M059J (cell line): ENCODE data around the gene DUXB. TPM values are rescaled to one million over a fixed set of nuclear protein-coding genes. Genes with fewer than 3 reads are reported as not detected.
A peak's percentile ranks its signal among the peaks of the same experiment; 100 is the strongest.

Experiments used
- DNase-seq: peaks from one replicate; pipeline ENCODE4 v3.0.0-alpha.2; 2012; ENCODE audit warnings: low read depth
- total RNA-seq: library from RNA; depleted of rRNA; stranded (reverse); fragments of >200 nt; shearing (Covaris generic); gene quantifications from 2 replicates; pipeline ENCODE4 v1.2.3, GENCODE V29; 2014; rRNA removed

The DUXB gene, protein sequence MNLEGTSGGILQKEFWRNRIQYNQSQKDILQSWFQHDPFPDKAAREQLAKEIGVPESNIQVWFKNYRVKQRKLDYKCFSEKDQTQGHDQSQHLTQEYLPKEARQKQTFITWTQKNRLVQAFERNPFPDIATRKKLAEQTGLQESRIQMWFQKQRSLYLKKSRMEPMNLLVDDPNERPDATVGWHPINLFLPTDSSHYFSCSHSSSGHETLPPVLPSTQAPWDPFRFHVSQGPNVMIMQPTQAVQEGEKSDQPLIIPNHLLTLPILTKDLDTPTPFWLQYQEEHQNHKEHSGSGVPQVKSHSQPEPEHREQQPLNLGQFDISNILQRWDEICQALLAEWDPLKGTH
- total RNA-seq: not detected in 2 replicates

DNA sequence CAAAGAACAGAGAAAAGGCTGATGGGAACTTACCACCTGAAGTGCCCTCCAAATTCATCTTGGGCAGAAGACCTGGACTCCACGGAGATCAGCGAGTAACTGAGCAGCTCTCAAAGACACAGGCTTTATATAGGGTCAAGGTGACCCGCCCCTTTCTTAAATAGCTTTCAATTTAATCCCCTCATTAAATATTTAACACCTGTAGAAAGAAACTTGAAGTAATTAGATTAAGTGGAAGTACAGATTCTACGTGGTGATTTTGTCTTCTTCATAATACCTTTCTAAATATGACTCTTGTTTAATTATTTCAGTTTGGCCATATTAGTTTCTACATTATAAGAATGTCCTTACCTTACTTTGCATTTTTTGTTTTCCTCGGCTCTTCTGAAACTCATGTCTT is at the start of gene DUXB:
Gene DUXB (minus strand): TSS at position 101 of the 400 bp plus-strand sequence. CDS start 43 bp downstream, at position 58.
- no peak for DNase-seq

DNA sequence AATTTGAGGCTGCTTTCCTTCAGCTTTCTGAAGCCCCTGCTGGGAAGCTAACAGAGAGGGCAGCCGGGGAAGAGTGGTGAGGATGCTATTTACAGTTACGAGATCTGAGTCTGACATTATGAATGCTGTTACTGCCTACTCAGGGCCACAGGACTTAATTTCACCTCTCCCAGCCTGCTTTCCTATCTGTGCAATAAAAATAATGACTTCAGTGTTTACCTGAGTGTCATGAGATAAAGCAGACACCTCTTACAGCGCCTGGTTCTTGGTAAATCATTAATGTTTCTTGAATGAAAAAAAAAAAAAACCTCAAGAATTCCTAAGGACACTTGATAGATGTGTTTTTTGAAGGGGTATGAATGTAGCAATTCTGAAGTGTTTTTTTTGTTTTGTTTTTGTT is 49.3 kb upstream of the DUXB start:
- DNase-seq: no peak

DNA sequence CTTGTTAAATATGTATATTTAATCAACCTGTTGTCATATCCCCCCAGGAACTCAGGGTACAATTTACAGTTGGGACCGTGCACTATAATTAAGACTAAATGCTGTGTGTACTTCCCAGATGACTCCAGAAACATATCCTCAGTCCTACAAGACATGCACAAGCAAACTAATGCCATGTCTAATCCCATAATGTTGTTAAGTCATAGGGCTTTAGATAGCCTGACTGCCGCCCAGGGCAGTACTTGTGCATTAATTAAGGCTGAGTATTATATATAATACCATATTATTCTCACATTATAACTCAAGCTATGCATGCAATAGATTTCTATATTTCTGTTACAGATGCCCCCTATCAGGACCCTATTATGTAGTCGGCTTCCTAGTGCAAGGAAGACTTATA is 45.1 kb upstream of the DUXB start:
- DNase-seq: no peak

DNA sequence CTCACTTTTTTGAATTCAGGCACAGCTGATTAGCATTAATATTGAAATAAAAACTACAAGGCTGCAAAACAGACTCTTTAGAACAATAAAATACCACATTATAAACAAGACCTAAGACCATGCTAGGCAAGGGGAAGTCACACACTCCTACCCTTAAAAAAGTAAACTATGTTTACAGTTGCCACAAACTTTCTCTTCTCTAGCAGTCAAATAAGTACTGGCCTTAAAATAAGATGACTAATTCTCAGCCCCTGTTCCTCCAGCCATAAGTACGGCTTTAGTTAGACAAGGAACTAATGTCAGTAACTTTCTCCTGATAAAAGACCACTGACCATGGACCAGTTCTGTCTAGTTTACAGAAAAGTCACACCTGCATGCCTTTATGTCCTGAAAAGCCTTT is 44.6 kb upstream of the DUXB start:
- no peak for DNase-seq

DNA sequence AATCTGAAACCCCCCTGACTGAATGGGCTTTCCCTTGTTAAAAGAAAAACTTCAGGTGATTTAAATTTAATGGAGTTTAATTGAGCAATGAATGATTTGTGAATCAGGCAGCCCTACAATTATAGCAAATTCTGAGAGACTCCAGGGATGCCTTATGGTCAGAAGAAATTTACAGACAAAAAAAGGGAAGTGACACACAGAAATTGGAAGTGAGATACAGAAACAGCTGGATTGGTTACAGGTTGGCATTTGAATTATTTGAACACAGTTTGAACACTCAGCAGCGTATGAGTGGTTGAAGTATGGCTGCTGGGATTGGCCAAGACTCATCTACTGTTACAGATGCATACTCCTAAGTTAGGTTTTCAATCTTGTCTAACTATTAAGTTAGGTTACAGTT is 44.0 kb upstream of the DUXB start:
- no peak for DNase-seq

DNA sequence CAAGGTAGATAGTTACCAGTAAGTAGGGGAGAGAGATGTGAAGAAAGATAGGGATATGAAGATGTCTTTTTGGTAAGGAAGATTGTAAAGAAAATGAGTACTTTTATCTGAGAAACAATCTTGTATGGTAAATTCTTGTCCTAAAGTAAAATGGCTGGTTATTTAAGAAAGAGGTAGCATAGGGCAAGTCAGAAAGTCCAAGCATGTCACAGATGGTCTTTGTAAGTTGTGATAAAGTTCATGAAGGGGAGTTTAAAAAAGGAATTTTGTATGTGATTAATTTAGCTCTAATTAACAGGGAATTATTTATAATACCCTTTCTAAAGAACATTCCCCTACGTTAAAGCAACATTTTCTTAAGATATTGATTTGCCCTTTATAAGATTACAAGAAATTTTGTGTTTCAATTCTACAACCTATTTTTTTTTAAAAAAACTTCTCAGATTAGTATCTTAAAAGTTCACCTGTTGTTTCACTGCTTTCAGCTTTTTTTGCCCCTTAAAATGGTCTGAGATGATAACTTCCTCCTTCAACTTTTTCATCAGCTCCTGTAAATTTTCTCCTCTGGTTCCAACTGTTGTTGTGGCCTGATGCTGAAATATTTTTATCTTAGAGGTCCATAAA is 41.3 kb upstream of the DUXB start:
- no peak for DNase-seq

DNA sequence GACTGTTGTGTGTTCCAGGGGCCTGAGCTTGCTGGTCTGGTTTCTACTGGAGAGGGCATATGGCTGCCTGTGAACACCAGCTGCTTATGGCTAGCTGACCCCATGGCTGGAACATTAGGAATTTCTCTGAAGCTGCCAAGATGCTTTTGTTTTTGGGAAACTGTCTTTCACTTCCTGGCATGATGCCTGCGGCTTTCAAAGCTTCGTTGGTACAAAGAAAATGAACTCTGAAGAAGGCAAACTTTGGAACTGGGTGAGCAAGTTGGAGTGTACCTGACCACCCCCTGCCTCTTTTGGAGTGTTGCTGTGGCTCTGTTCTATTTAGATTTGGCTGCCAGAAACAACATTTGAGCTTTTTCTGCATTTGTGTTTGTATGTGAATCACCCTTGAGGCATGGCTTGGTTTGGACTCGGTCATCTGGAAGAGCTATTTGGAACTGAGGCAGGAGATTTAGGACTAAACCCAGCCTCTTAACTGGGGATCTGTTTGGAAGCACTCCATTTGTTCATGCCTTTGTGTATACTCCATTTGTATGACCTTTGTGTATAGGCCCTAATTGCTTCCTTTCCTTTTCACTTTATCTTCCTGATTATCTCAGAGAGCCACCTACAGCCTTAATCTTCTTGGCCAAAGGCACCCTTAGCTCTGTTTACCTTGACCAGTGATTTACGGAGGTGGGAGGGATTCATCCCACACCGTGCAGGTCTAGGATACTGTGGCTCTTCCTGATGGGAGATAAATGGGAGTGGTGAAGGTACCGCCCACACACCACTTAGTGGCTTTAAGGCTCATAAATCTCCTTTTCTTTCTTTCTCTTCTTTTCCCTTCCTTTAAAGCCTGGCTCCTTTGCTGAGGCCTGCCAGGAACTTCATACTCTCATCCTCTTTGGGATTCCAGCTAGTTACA is 32.3 kb upstream of the DUXB start:
- peak; percentile 79 for DNase-seq

DNA sequence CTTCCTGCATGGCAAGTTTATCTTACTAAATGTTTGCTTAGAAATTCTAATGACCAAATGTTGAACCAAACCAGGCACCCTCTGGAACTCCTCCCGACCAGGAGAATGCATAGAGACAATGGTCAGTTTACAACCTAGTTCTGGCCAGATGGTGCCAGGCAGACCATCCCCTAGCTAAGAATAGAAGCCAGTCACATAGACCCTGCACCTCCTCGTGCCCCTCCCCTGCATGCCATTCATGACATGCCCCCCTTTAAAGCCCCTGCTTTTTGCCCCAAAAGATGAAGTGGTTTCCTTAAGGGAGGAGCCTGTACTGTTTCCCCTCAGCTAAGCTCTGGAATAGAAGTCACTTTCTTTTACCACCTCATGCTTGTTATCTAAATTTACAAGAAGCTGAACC is 31.6 kb upstream of the DUXB start:
- DNase-seq: no peak

DNA sequence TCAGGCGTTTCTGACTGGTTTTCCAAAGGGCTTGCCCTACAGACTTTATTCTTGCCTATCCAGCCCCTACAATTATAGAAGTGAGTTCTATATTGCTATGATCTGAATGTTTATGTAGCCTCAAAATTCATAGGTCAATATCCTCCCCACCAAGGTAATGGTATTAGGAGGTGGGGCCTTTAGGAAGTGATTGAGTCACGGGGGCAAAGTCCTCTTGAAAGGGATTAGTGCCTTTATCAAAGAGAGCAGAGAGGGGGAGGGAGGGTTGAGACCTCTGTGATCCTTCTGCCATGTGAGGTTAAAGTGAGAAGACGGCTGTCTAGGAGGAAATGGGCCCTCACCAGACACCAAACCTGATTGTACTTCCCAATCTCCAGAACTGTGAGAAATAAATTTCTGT is 26.0 kb upstream of the DUXB start:
- no peak for DNase-seq

DNA sequence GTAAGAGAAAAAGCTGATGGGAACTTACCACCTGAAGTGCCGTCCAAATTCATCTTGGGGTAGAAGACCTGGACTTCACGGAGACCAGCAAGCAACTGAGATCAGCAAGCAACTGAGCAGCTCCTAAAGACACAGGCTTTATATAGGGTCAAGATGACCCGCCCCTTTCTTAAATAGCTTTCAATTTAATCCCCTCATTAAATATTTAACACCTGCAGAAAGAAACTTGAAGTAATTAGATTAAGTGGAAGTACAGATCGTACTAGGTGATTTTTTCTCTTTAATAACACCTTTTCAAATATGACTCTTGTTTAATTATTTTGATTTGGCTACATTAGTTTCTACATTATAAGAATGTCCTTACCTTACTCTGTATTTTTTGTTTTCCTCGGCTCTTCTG is 25.1 kb upstream of the DUXB start, which contains the start of gene CPHXL:
Gene CPHXL (minus strand): TSS at position 101 of the 400 bp plus-strand sequence. CDS start 48 bp downstream, at position 53.
- DNase-seq: no peak

DNA sequence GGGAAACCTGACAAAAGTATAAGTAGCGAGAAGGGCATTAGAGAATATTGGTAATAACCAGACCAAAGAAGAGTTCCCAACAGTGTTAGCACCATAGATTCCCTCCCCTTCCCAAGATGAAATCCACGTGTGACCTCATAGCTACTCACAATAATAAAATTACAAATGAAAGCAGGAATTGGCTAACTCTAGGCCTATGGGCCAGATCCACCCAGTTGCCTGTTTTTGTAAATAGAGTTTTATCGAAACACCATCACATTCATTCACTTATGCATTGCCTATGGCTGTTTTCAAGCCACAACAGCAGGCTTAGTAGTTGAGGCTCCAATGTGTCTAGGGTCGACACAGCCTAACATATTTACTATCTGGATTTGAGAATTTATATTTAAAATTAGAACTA is 17.2 kb upstream of the DUXB start:
- DNase-seq: no peak

DNA sequence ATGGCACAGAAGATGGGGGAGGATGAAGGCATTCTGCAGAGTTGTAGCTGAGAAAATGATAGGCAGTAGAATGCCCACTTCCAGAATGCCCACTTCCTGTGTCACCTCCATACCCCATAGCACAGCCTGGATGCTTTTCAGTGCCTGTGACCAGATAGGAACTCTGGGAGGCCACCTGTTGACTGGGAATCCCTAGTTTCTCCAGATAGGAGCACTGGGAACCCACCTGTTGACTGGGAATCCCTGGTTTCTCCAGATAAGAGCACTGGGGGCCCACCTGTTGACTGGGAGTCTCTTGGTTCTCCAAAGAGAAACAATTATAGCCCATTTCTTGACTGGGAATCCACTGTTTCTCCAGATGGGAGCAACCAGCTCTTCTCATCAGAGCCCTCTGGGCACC is 13.4 kb upstream of the DUXB start:
- no peak for DNase-seq

DNA sequence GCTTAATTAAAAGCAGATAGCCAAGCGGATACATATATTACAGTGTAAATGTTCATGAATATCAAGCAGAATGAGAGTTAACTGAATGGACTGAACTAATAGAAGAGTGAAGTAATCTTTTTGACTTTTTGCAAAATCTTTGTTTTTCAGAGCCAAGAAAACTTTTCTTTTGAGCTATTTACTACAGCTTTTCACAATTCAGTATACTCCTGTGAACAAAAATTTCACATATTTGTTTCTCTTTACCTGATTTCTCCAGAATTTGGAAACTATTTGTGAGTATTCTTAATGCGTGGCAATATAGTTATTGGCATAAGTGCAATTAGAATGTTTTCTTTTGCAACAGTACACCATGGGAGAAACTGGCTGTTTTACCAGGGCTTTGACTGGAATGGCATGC is 9.1 kb upstream of the DUXB start:
- no peak for DNase-seq

DNA sequence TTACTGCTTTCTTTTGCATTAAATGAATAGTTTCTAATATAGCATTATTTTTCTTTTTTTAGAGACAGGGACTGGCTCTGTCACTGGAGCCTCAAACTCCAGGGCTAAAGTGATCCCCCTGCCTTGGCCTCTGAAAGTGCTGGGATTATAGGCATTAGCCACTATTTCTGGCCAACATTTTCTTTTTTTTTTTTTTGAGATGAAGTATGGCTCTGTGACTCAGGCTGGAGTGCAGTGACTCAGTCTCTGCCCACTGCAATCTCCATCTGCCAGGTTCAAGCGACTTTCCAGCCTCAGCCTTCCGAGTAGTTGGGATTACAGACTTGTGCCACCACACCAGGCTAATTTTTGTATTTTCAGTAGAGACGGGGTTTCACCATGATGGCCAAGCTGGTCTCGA is 2.0 kb upstream of the DUXB start:
- DNase-seq: peak; percentile 35

DNA sequence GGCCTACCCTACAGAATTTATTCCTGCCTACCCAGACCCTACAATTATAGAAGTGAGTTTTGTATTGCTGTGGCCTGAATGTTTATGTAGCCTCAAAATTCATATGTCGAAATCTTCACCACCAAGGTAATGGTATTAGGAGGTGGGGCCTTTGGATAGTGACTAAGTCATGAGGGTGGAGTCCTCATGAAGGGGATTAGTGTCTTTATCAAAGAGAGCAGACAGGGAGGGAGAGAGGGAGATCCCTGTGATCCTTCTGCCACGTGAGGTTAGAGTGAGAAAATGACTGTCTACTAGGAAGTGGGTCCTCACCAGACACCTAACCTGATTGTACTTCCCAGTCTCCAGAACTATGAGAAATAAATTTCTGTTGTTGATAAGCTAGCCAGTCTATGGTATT is 981 bp upstream of the DUXB start:
- DNase-seq: peak; percentile 7

DNA sequence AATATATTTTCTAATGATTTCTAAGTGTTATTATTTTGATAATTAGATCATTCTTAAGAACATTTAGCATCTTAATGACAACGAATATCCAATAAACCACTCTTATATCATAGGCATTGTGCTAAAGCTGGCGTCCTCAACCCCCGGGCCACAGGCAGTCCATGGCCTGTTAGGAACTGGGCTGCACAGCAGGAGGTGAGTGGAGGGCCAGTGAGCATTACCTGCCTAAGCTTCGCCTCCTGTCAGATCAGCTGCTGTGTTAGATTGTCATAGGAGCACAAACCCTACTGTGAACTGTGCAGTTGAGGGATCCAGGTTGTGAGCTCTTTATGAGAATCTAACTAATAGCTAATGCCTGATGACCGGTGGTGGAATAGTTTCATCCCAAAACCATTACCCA is 3.7 kb downstream of the DUXB start:
- DNase-seq: no peak

DNA sequence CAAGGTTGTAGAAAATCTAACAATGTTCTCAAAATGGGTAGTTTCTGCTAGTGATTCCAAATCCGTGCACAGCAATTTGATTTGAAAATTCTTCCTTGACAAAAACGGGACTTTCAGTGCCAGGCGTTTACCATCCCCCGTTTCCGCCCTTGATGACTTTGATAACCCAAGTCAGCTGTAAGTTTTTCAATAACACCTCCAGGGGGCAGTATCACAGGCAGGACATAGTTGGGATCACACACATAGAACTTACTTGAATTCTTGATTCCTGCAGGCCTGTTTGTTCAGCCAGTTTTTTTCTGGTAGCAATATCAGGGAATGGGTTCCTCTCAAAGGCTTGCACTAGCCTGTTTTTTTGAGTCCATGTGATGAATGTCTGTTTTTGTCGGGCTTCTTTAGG is 5.6 kb downstream of the DUXB start:
- peak; percentile 6 for DNase-seq

DNA sequence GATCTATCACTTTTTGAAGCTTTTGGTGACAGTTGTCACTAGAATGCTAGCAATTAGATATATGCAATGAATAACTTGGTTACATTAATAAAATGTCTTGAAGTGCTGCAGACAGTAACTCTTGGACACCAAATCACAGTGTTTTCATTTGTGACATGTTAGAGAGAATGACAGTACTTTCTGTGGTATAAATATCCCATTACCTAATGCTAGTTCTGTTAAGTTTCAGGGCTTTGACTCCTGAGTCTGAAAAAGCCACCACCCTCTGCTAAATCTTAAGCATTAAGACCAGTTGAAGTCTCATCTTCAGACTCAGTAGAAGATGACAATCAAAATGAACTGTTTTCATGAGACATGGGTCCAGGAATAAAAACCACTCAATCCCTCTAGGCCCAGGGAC is 13.9 kb downstream of the DUXB start:
- no peak for DNase-seq

DNA sequence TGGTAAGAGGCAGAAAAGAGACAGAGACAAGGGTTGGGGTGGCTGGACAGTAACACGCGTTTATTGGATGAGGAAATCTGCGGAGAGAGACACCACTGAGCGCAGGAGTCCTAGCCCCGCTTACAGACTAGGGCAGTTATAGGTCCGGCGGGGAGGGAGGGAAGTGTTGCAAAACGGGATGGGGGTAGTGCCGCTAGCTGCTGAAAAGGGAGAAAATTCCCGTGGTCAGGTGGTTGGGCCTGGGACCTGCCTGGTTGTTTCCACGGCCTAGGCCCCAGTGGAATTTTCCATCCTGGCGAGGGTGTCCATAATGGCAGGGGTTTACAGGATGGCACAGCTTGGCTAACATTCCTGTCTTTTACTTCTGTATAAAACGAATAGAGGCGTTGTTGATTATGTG is 19.0 kb downstream of the DUXB start:
- peak; percentile 10 for DNase-seq

DNA sequence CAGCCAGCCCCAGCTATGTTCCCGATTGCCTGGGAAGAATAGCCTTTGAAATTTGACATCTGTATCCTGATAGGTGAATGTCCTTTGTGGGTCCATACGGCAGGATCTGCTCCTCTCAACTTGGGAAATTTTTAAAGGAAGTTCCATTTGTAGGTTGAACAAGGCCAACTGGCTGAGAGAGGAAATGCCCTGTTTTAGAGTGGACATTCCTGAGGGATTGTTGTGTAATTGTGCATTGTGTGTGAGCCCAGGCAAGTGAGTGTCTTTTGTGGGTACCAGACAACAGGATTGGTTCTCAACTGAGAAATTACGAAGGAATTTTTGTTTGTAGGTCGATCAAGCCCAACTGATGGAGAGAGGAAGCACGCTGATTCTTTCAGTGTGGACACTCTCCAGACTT is 21.9 kb downstream of the DUXB start:
- no peak for DNase-seq

DNA sequence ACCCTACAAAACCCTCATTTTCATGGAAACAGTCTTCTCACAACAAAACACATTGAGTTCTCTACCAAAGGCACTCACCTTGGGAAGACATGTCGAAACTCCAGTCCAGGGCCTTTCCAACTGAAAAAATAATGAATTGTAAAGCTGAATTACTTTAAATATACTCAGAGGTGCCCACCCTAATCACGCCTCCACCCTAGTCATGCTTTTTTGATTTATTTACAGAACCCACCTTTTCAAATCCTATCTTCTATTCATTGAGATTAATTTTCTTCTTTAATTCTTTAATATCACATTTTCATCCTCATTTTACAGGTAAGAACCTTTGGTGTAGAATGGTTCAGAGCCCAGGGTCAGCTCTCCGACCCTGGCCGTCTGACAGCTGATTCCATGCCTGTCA is 24.4 kb downstream of the DUXB start, which contains the start of gene CPHXL2:
Gene CPHXL2 (minus strand): TSS at position 101 of the 400 bp plus-strand sequence. CDS start 10 bp downstream, at position 91.
- no peak for DNase-seq

DNA sequence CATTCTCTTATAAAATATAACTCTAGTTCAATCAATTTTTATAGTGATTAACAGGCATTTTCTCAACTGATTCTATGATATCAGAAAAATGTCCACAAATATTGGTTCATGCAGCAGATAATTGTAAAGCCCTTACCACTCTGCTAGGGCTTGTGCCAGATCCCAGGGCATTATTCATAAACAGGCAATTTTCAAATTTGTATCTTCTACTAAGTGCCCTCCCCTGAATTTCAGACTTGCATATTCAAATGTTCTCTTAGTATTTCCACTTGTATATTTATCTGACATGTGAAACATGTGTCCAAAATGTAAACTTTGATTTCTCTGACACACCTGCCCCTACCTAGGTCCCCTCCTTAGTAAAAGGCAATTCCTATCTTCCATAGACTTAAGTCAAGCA is 33.8 kb downstream of the DUXB start:
- no peak for DNase-seq
